GM12892 (cell line): ENCODE data around the gene FSD1.

ENCODE experiments used
- DNase-seq: peaks from one replicate; pipeline ENCODE4 v3.0.0; 2011; ENCODE audit not compliant: insufficient read length
- FAIRE-seq: peaks from 2 replicates; lab custom pipeline; 2011; peaks lifted over from hg19 to GRCh38; lab: Jason Lieb, UNC
- POLR2A ChIP-seq: IDR thresholded peaks from 2 replicates; pipeline ENCODE4 v1.6.1; 2011; ENCODE audit warnings: low read depth, low read length, control low read depth
- POLR2AphosphoS5 ChIP-seq: IDR thresholded peaks from 2 replicates; pipeline ENCODE4 v1.6.1; 2011; ENCODE audit warnings: low read depth, low read length, control low read depth
- TAF1 ChIP-seq: IDR thresholded peaks from 2 replicates; pipeline ENCODE4 v1.6.1; 2011; ENCODE audit warnings: low read depth, mild to moderate bottlenecking, control low read depth, low read length, borderline replicate concordance

The FSD1 gene

GRCh38 chr19:4372165-4373012, 68.0 kb downstream of the FSD1 start:
- TF ChIP-seq POLR2AphosphoS5 (no peak), TAF1 (no peak)
- no peak for DNase-seq
- no peak for FAIRE-seq

GRCh38 chr19:4373013-4373367, 68.6 kb downstream of the FSD1 start:
- DNase-seq (no peak), FAIRE-seq (no peak)

More at GRCh38 chr19:4373013-4373367, 68.6 kb downstream of the FSD1 start:
- TF ChIP-seq TAF1 (no peak), POLR2AphosphoS5 (no peak), POLR2A (no peak)
